K562 (cell line): ENCODE results near the gene LIX1L. TPM values are rescaled to one million over a fixed set of nuclear protein-coding genes. Genes with fewer than 3 reads are reported as not detected.

ENCODE experiments used
- ATAC-seq: fragments of 200-7000 bp; cut with Tn5 transposase; 3 replicates; pipeline ENCODE4 v1.9.1; 2020; ENCODE audit warnings: moderate library complexity
- BruUV-seq: library from RNA; stranded (reverse); fragments of 400-500 nt; replicated peaks from 2 replicates; lab custom pipeline; 2021; lab: Mats Ljungman, UMichigan
- CTCF ChIA-PET: fragments of 300-600 bp; formaldehyde crosslinking; extraction: SDS; loops from one replicate; lab custom pipeline; 2021; ENCODE audit warnings: low intra/inter-chr PET ratio; lab: Yijun Ruan, JAX
- POLR2A ChIA-PET: fragments of 300-600, 350-650 bp; sonication (Branson Sonifier 250); formaldehyde crosslinking; extraction: SDS; loops from one replicate; lab custom pipeline; 2021; ENCODE audit warnings: antibody characterized with exemption, inconsistent platforms; lab: Yijun Ruan, JAX
- DNase-seq, 4 experiments: peaks; one replicate each; pipeline versions ENCODE4 v3.0.0 to v3.0.0-alpha.2; 2011 to 2018; ENCODE audit warnings: low spot score in 3 of 4, mixed read lengths in 3 of 4; ENCODE audit errors: extremely low read depth in 1 of 4
- FAIRE-seq: peaks from 2 replicates; lab custom pipeline; 2011; peaks lifted over from hg19 to GRCh38; lab: Jason Lieb, UNC
- H2AFZ ChIP-seq: 2 replicates; pipeline ENCODE4 v1.6.0; 2011; ENCODE audit warnings: low read depth, low read length, control low read depth, inconsistent platforms
- H3K27ac ChIP-seq: fragments of 200-600 bp; 3 replicates; pipeline ENCODE4 v1.8.0; 2011; ENCODE audit warnings: low read depth, mild to moderate bottlenecking, control low read depth, inconsistent platforms, low read length, moderate library complexity, mixed read lengths; ENCODE audit errors: extremely low read depth
- H3K27me3 ChIP-seq, 2 experiments: fragments of 300-600 bp in 1 of 2; 2 replicates in 1 of 2; 3 replicates in 1 of 2; pipeline versions ENCODE4 v1.6.0 to v1.8.0; 2011; ENCODE audit warnings: inconsistent platforms in 2 of 2, low read length in 2 of 2, mild to moderate bottlenecking in 1 of 2, mixed read lengths in 1 of 2, moderate library complexity in 1 of 2; ENCODE audit not compliant: control insufficient read depth in 2 of 2, insufficient read depth in 2 of 2
- H3K36me3 ChIP-seq: fragments of 300-600 bp; 3 replicates; pipeline ENCODE4 v1.8.0; 2011; ENCODE audit warnings: mild to moderate bottlenecking, low read length, inconsistent platforms; ENCODE audit not compliant: control insufficient read depth, insufficient read depth
- H3K4me1 ChIP-seq, 2 experiments: fragments of 200-600 bp in 1 of 2; replicated peaks in 1 of 2; 2 replicates in 1 of 2; 3 replicates in 1 of 2; pipeline versions ENCODE4 v1.5.1 to v1.8.0; 2011; ENCODE audit warnings: inconsistent platforms in 2 of 2, low read length in 2 of 2, mild to moderate bottlenecking in 1 of 2, mixed read lengths in 1 of 2, moderate library complexity in 1 of 2; ENCODE audit not compliant: control insufficient read depth in 2 of 2, insufficient read depth in 2 of 2
- H3K4me2 ChIP-seq: 2 replicates; pipeline ENCODE4 v1.6.1; 2011; ENCODE audit warnings: low read length, control low read depth, inconsistent platforms, mixed read lengths; ENCODE audit not compliant: insufficient read depth
- H3K4me3 ChIP-seq: fragments of 200-600 bp; sonication (generic), shearing (Covaris generic); 2 replicates; pipeline ENCODE4 v1.5.1; 2016; ENCODE audit warnings: control low read depth, inconsistent platforms
- H3K79me2 ChIP-seq: fragments of 200-600 bp; 3 replicates; pipeline ENCODE4 v1.8.0; 2011; ENCODE audit warnings: low read length, inconsistent platforms; ENCODE audit not compliant: control insufficient read depth, insufficient read depth
- H3K9ac ChIP-seq, 2 experiments: 2 replicates each; pipeline versions ENCODE4 v1.6.0 to v1.6.1; 2011; ENCODE audit warnings: low read depth in 2 of 2, low read length in 2 of 2, control low read depth in 1 of 2, inconsistent platforms in 1 of 2, mild to moderate bottlenecking in 1 of 2, mixed read lengths in 1 of 2; ENCODE audit not compliant: insufficient read depth in 1 of 2
- H3K9me1 ChIP-seq: one replicate; pipeline ENCODE4 v1.6.0; 2011; ENCODE audit warnings: inconsistent platforms, mild to moderate bottlenecking, low read length, moderate library complexity; ENCODE audit not compliant: control insufficient read depth, insufficient read depth
- H3K9me3 ChIP-seq: replicated peaks from 2 replicates; pipeline ENCODE4 v1.5.1; 2011; ENCODE audit warnings: low read depth, low read length, inconsistent platforms; ENCODE audit not compliant: control insufficient read depth, insufficient read depth
- H4K20me1 ChIP-seq: replicated peaks from 2 replicates; pipeline ENCODE4 v1.6.1; 2011; ENCODE audit warnings: low read length, inconsistent platforms, mixed read lengths; ENCODE audit not compliant: control insufficient read depth, insufficient read depth
- GTF3C2 ChIP-seq: IDR thresholded peaks from 3 replicates; pipeline ENCODE4 v1.6.1; 2011; ENCODE audit warnings: borderline replicate concordance, mild to moderate bottlenecking, moderate library complexity; ENCODE audit not compliant: insufficient read length; ENCODE audit errors: extremely low read depth
- MTA1 ChIP-seq: fragments of 450-650 bp; IDR thresholded peaks from 2 replicates; pipeline ENCODE4 v1.6.1; 2017; ENCODE audit warnings: borderline replicate concordance
- SRSF9 ChIP-seq: fragments of 200-400 bp; formaldehyde crosslinking; IDR thresholded peaks from 2 replicates; pipeline ENCODE4 v1.6.1; 2017; ENCODE audit warnings: low read depth, low read length, borderline replicate concordance
- STAT6 ChIP-seq: sonication (generic); formaldehyde crosslinking; IDR thresholded peaks from 2 replicates; pipeline ENCODE4 v1.8.1; 2023; ENCODE audit warnings: mild to moderate bottlenecking, missing genetic modification reagents
- ZC3H11A ChIP-seq: IDR thresholded peaks from 2 replicates; pipeline ENCODE4 v1.6.1; 2012; ENCODE audit warnings: low read depth, low read length, improper control_type of control experiment
- ZNF165 ChIP-seq: fragments of 250-450 bp; sonication (Bioruptor Pico); IDR thresholded peaks from 2 replicates; pipeline ENCODE4 v1.4.0; 2020; ENCODE audit warnings: borderline replicate concordance
- WGBS: fragments of 100-300 bp; shearing (Covaris generic); methylation state at CpG from one replicate; pipeline ENCODE4 v1.1.6; 2016; ENCODE audit warnings: low coverage, mixed read lengths; ENCODE audit not compliant: insufficient coverage; ENCODE audit errors: missing lambda C conversion rate; 5-methylcytosine and 5-hydroxymethylcytosine counted together
- in situ Hi-C: fragments of 300-500 bp; cut with MboI; formaldehyde crosslinking; loops from 4 replicates; pipeline ENCODE4 v1.15.0; 2018; ENCODE audit warnings: inconsistent platforms, mixed read lengths
- intact Hi-C: fragments of 100-400 bp; cut with micrococcal nuclease; formaldehyde crosslinking; loops from 2 replicates; pipeline ENCODE4 v1.14.2; 2022
- polyA plus RNA-seq, 8 experiments: library from polyadenylated mRNA; depleted of rRNA in 4 of 8; stranded (reverse) in 5 of 8; unstranded in 3 of 8; fragments of >200 nt; fragmentation: Nextera tagmentation in 2 of 8; fragmentation: Illumina TruSeq in 1 of 8; extraction: Ambion mirVana in 2 of 8; extraction: Trizol in 1 of 8; gene quantifications; 2 replicates each; pipeline versions ENCODE4 v1.2.1 to v1.2.3, GENCODE V29; 2011 to 2014; ENCODE audit warnings: inconsistent platforms in 1 of 8, missing spikeins in 1 of 8
- total RNA-seq, 7 experiments: library from RNA; depleted of rRNA in 6 of 7; stranded (reverse); fragments of >200 nt in 6 of 7; fragmentation: Illumina TruSeq in 2 of 7; extraction: Trizol in 2 of 7; gene quantifications; 2 replicates each; pipeline versions ENCODE4 v1.2.1 to v1.2.3, GENCODE V29; 2011 to 2021; ENCODE audit warnings: low replicate concordance in 1 of 7

Gene LIX1L
- total and polyA plus RNA-seq, 9 of the 15 experiments (the other 6 are each of a cell fraction or from before 2014, with no cell fraction given): 4.6 to 26.5 (median 12.5) TPM

- no peak for FAIRE-seq
- in situ Hi-C loops: no loop called here
Measured at GRCh38 chr1:145887631-145888030, 70.2 kb downstream of the LIX1L start.

More at GRCh38 chr1:145887631-145888030, 70.2 kb downstream of the LIX1L start:
- no peak overlapping the region for H3K27ac ChIP-seq
- BruUV-seq: no TSS peak
- ChIA-PET POLR2A (interaction anchor here (1.1 kb wide), 1 partner anchor 10 kb away, joined by 4 read pairs; no protein-coding TSS in a partner anchor), CTCF (no interaction called here)
- H3K4me2 ChIP-seq: no peak overlapping the region
- no peaks in the 10 kb centered on the region for H3K79me2 ChIP-seq
- intact Hi-C loops: no loop called here
- no peaks in the 10 kb centered on the region for H4K20me1 ChIP-seq
- no peak for ATAC-seq
- H3K9ac ChIP-seq: no peak overlapping the region
- H3K4me1 ChIP-seq: peaks cover 21 to 25% of the 10 kb centered on the region in 2 experiments
- no peak for DNase-seq
- 54% methylated on average over 5 of the region's 5 CpGs for WGBS
- H3K27me3 ChIP-seq: peaks cover 7 to 10% of the 10 kb centered on the region in 2 experiments; a peak in 4 of 5 replicates
- no peaks in the 10 kb centered on the region for H3K9me3 ChIP-seq
- no peaks in the 10 kb centered on the region for H3K36me3 ChIP-seq
- no peak overlapping the region for H2AFZ ChIP-seq
- no peaks in the 10 kb centered on the region for H3K9me1 ChIP-seq
- no peak overlapping the region for H3K4me3 ChIP-seq
- TF ChIP-seq GTF3C2: no peak
- TF ChIP-seq ZNF165 (CRISPR knock-in tag): no peak
- TF ChIP-seq SRSF9: no peak
- TF ChIP-seq ZC3H11A: no peak
- TF ChIP-seq STAT6 (CRISPR knock-in tag): no peak
- no peak for TF ChIP-seq MTA1
